Measurements from ENCODE around the gene COPS8.

COPS8 gene

DNA sequence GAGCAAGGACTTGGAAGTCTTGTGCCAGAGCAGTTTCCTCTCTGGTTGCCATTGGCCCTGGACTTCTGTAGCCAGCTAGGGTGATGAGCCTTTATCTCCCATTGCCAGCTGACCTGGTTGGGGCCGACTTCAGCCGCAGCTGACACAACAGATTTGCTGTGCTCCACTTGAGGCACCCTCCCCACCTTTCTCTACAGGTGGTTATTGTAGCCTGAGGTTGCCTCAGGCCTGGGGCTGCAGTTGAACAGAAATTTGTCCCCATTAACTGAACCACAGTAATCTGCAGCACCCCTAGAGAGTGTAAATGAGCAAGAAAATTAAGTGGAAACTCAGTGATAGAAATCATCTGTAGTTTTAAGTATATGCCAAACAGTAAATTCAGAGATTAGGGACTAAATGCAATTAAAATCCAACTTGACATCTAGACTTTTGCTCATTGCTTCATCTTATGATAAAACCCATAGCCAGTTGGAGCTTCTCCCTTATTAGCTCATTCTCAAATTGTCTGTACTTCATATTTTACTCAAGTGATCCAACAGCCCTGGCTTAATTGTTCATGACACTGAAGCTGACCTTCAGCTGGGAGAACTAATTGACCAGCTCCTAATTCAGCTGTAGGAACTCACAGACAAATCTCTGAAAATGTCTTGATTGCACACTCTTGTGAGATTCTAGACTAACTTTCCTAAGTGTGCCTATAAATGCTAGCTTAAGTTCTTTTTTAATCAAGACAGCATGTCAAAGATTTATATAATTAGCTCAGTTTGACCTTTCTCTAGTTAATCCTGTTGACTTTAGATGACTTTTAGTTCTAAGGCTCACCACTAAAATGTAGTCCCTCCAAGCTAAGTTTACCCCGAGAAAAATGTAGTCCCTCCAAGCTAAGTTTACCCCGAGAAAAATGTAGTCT lies 48.9 kb downstream of the COPS8 start:
- no peak for DNase-seq

DNA sequence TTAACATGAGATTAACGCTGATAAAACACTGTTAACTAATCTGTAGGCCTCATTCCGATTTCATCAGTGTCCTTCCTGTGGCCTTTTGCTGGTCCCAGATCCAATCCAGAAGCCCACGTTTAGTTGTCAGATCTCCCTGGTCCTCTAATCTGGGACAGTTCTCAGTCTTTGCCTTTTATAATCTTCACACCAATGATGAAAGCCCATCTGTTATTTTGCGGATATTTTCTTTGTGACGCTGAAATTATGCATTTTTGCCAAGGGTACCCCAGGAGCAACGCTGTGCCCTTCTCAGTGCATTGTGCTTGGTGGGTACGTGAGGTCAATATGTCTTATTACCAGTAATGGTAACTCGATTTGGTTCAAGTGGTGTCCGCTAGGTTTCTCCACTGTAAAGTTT lies 51.1 kb downstream of the COPS8 start:
- no peak for DNase-seq

DNA sequence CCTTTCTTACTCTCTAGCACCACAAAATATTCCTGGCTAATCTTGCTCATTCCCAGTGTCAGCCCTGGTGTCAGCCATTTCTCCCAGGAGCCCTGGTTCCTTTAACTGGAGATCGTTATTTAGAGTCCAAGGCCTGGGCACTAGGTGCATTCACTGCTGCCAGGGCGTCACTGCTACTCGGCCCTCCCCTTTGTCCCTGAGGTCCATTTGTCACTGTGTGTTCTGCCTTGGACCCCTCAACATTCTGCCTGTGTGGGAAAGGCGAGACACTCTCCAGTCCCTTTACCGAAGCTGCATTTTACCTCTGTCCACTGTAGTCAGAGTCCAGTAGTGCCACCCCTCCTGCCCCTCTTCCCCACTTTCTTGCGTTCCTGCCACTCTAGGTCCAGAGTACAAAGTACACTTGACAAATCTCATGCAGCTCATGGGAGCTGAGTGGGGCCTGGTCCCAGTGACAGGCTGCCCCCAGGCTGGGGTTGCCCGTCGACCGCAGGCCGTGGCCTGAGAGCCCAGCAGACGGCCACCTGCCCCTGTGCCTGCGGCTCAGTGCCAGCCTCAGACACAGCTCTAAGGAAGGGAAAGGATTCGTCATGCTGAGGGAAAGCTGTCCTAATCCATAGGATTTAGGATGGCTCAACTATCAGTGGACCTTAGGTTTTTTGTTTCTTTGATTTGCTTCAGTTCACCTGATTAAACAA lies 52.1 kb downstream of the COPS8 start:
- DNase-seq = no peak

DNA sequence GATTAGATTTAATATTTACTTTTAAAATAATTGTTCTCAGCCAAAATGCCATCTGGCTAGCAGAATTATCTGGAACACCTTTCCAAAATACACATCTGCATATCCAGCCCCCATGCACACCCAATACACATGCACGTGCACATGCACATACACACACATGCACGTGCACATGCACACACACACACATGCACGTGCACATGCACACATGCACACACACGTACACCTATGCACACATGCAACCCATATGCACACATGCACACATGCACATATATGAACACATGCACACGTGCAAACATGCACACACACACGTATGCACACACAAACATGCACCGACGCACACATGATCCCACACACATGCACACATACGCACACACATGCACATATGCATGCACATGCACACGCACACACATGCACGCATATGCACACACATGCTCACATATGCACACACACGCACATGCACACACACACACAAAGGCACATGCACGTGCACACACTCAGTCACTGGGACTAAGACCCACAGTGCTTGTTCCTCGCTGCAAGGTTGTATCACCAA lies 53.5 kb downstream of the COPS8 start:
- no peak for DNase-seq

DNA sequence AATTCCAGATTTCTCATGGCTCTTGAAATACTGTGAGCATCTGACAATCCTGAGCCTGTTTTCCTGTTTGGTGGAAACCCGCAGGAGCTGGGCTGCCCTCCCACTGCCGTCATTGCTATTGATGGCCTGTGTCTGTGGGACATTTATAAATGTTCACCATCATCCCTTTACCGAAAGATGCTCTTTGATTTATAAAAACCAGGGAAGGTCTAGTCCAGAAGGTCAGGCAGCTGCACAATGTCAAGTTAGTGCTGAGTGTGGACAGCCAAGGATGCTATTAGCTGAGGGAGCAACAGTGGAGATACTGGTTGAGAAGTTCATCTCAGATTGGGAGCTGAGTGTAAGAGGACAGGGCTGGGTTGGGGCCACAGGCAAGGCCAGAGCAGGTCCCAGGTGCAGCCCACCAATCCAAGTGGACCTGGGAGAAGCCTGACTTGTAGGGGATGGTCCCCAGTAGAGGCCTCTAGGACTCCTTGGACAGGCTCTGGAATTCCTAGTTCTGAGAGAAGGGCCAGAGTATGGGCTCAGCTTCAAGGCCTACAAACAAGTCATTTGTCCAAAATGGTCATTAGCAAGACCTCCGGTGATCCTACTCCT lies 55.1 kb downstream of the COPS8 start:
- DNase-seq = no peak

DNA sequence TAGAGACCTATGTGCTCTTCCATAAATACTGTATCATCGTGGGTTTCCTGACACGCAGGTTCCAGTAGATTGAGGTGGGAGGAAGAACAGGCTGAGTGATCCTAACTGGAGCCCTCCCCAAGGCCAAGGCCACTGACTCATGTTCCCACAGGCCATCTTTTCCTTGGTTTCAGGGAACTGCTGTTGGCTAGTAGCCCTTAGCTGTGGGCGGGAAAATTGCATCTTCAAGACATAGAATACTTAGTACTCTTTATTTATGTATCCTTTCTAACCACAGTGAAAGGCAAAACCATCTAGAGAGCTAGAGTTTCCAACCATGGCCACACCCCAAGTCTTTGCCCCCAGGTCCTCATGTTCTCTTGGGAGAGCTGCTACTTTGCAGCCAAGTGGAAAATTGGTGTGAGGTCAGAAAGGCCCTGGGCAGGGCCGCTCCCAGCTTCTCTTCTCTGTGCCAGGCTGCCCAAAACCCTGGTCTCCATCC lies 55.9 kb downstream of the COPS8 start:
- no peak for DNase-seq

DNA sequence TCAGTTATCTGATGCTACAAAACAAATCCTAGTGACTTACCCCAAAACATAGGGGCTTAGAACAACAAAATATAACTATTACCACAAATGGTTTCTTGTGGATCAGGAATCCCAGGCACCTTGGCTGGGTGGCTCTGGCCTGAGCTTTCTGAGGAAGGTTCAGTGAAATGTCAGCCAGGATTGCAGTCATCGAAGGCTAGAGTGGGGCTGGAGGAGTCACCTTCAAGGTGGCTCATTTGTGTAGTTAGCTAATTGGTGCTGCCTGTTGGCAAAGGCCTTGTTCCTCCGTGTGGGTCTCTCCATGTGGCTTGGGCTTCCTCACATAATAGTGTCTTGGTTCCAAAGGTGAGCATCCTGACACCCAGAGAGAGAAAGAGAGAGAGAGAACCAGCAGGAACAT lies 57.4 kb downstream of the COPS8 start:
- DNase-seq = no peak

DNA sequence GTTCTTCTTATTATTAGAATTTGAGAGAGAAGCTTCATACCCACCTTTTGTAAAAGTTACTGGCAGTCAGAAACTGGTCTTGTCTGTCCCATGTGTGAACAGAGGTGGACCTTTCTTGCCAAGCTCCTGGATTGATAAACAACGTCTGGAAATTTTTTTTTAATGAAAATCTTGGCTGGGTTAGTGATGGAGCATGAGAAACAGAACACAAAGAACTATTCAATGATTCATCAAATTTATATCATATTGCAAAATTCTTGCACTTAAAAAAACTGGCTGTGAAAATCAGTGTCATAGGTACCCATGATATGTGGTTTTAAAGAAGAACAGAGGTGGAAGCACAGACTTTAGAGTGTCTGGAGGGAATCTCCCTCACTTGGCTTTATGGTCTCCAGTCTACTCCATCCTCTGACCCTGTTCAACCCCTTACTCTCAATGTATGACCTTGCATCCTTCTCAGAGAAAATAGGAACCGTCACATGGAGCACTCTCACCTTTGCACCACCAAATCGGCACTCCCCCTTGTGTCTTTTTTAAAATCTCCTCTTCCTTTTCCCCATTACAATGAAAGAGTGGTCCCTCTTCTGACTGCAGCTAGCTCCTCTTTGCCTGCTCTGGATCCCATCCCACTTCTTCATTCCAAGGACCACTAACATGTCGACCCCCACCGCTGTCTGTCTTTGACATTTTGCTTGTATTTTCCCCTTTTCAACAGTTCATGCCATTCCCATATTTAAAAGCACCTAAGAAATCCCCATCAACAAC lies 58.2 kb downstream of the COPS8 start:
- no peak for DNase-seq

DNA sequence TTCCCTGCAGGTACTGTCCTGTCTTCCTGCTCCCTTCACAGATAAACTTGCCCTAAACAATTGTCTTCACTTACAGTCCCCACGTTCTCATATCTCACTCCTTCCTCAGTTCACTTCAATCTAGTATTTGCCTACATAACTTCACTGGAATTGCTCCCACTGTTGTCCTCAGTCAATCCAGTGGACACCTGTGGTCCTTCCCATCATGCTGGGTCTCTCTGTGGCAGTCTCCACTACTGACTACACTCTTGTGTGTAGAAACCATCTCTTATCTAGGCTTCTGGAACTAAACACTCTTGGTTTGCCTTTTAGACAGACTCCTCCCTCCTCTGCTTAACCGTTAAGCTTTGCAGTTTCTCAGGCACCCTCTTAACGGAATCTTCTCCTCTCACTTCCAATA lies 58.8 kb downstream of the COPS8 start:
- no peak for DNase-seq

DNA sequence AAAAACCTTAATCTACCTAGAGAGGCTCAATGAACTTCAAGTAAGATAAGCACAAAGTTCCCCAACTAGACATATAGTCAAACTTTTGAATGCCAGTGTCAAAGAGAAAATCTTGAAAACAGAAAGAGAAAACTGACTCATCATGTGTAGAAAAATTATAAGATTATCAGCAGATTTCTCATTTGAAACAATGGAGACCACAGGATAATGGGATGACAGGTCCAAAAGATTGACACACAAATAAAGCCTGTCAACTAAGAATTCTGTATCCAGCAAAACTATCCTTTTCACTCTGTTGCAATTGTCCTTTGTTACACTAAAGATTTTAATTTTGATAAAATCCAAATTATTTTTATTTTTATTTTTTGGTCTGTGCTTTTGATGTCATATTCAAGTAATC lies 61.6 kb downstream of the COPS8 start:
- no peak for DNase-seq

DNA sequence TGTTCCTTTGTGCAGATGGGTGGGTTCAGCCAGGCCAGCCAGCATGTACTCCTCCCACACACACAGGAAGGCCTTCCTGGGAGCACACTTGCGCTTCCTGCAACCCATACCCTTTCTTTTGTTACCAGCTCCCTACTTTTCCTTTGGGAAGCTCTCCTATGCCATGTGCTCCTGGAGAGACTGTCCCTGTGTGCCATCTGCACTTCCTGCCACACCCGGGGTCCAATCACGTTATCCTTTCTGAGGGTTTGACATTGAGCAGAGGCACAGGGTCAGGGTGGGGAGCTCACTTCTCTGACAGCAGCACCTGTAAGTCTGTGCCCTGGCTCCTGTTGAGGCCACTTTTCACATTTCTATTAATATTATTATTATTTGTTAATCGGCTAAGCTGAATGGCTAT lies 62.9 kb downstream of the COPS8 start:
- no peak for DNase-seq

DNA sequence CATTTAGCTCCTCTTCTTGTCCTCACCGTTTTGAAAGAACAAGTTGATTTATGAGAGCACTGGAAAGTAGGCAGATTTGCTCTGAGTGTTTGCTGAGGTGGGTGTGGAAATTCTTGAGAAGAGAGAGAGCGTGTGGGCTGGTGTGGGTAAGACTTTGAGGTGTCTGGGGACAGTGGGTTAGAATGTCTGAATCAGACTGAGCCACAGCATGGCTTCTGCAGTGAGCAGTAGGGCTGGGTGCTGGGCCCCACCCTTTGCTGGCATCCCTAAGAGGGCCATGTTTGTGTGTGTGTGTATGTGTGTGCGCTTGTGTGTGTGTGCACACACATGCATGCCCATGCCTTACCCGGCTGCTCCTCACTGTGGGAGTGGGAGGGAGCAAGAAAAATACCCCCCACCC lies 63.7 kb downstream of the COPS8 start:
- no peak for DNase-seq
